HepG2 (cell line): ENCODE measurements around the gene TAAR6. TPM values are rescaled to one million over a fixed set of nuclear protein-coding genes. Genes with fewer than 3 reads are reported as not detected.

ENCODE experiments used
- ATAC-seq: fragments of 200-7000 bp; cut with Tn5 transposase; 3 replicates; pipeline ENCODE4 v1.9.1; 2020; ENCODE audit warnings: mild to moderate bottlenecking, moderate library complexity
- BruUV-seq: library from RNA; stranded (reverse); fragments of 400-500 nt; replicated peaks from 2 replicates; lab custom pipeline; 2021; lab: Mats Ljungman, UMichigan
- CTCF ChIA-PET: fragments of 300-600 bp; formaldehyde crosslinking; extraction: SDS; loops from one replicate; lab custom pipeline; 2021; ENCODE audit warnings: low total read pairs, inconsistent platforms, low intra/inter-chr PET ratio; lab: Yijun Ruan, JAX
- POLR2A ChIA-PET: fragments of 350-600 bp; sonication (Branson Sonifier 250); formaldehyde crosslinking; loops from one replicate; lab custom pipeline; 2020; ENCODE audit warnings: antibody characterized with exemption, inconsistent platforms; lab: Yijun Ruan, JAX
- DNase-seq: peaks from one replicate; pipeline ENCODE4 v3.0.0-alpha.2; 2015; ENCODE audit warnings: low spot score
- FAIRE-seq: peaks from 3 replicates; lab custom pipeline; 2011; peaks lifted over from hg19 to GRCh38; lab: Jason Lieb, UNC
- H2AFZ ChIP-seq: one replicate; pipeline ENCODE4 v1.6.1; 2011; ENCODE audit warnings: low read length, inconsistent platforms
- H3K27ac ChIP-seq: fragments of 300-600 bp; 3 replicates; pipeline ENCODE4 v1.8.0; 2011; ENCODE audit warnings: mixed run types, mild to moderate bottlenecking, mixed read lengths, low read length, inconsistent platforms; ENCODE audit not compliant: insufficient read depth; ENCODE audit errors: extremely low read length
- H3K27me3 ChIP-seq, 2 experiments: fragments of 200-600 bp in 1 of 2; 2 replicates in 1 of 2; 3 replicates in 1 of 2; pipeline versions ENCODE4 v1.6.0 to v1.8.0; 2011; ENCODE audit warnings: low read length in 2 of 2, mild to moderate bottlenecking in 2 of 2, moderate library complexity in 2 of 2, inconsistent platforms in 1 of 2; ENCODE audit not compliant: insufficient read depth in 2 of 2, control insufficient read depth in 1 of 2
- H3K36me3 ChIP-seq, 2 experiments: fragments of 200-600 bp in 1 of 2; replicated peaks in 1 of 2; 2 replicates in 1 of 2; 3 replicates in 1 of 2; pipeline versions ENCODE4 v1.5.1 to v1.8.0; 2011; ENCODE audit warnings: low read length in 2 of 2, inconsistent platforms in 1 of 2; ENCODE audit not compliant: insufficient read depth in 2 of 2, control insufficient read depth in 1 of 2
- H3K4me1 ChIP-seq: 2 replicates; pipeline ENCODE4 v1.5.1; 2012; ENCODE audit warnings: low read length, inconsistent platforms; ENCODE audit not compliant: insufficient read depth
- H3K4me2 ChIP-seq: 2 replicates; pipeline ENCODE4 v1.6.0; 2011; ENCODE audit warnings: low read depth, low read length, inconsistent platforms
- H3K4me3 ChIP-seq, 3 experiments: fragments of 200-600 bp in 1 of 3; sonication (generic), shearing (Covaris generic) in 1 of 3; replicated peaks in 1 of 3; 2 replicates each; pipeline ENCODE4 v1.5.1; 2011 to 2016; ENCODE audit warnings: low read length in 3 of 3, inconsistent platforms in 2 of 3, low read depth in 2 of 3, mild to moderate bottlenecking in 2 of 3, control low read depth in 1 of 3, mixed read lengths in 1 of 3; ENCODE audit not compliant: insufficient read depth in 1 of 3
- H3K79me2 ChIP-seq: one replicate; pipeline ENCODE4 v1.6.1; 2011; ENCODE audit warnings: low read length, inconsistent platforms; ENCODE audit not compliant: insufficient read depth
- H3K9ac ChIP-seq: 2 replicates; pipeline ENCODE4 v1.6.0; 2011; ENCODE audit warnings: mild to moderate bottlenecking, low read depth, low read length, inconsistent platforms; ENCODE audit not compliant: insufficient read depth
- H3K9me3 ChIP-seq: 2 replicates; pipeline ENCODE4 v1.5.1; 2012; ENCODE audit warnings: mild to moderate bottlenecking, low read length
- H4K20me1 ChIP-seq: 2 replicates; pipeline ENCODE4 v1.6.0; 2011; ENCODE audit warnings: inconsistent platforms, mild to moderate bottlenecking, low read length, moderate library complexity; ENCODE audit not compliant: insufficient read depth
- ARID2 ChIP-seq: sonication (generic); formaldehyde crosslinking; IDR thresholded peaks from 2 replicates; pipeline ENCODE4 v1.8.1; 2022; ENCODE audit warnings: mild to moderate bottlenecking, missing genetic modification reagents, borderline replicate concordance
- ATF2 ChIP-seq: sonication (generic); formaldehyde crosslinking; IDR thresholded peaks from 2 replicates; pipeline ENCODE4 v1.4.0; 2020; ENCODE audit warnings: missing genetic modification reagents
- ATF4 ChIP-seq, 2 experiments: fragments of 450-650 bp in 1 of 2; sonication (generic) in 1 of 2; formaldehyde crosslinking; IDR thresholded peaks; 2 replicates each; pipeline versions ENCODE4 v1.5.0 to v1.8.0; 2020 to 2022; ENCODE audit warnings: mild to moderate bottlenecking in 1 of 2, missing genetic modification reagents in 1 of 2
- CBX5 ChIP-seq: sonication (generic); formaldehyde crosslinking; IDR thresholded peaks from 2 replicates; pipeline ENCODE4 v1.4.0; 2020; ENCODE audit warnings: missing genetic modification reagents, borderline replicate concordance
- FOSL1 ChIP-seq: sonication (generic); formaldehyde crosslinking; IDR thresholded peaks from 2 replicates; pipeline ENCODE4 v1.9.0; 2021; ENCODE audit warnings: missing genetic modification reagents, borderline replicate concordance
- GATAD1 ChIP-seq: IDR thresholded peaks from 2 replicates; pipeline ENCODE4 v1.6.1; 2016; ENCODE audit warnings: missing genetic modification reagents, missing compliant biosample characterization
- HINFP ChIP-seq: sonication (generic); formaldehyde crosslinking; IDR thresholded peaks from 2 replicates; pipeline ENCODE4 v1.4.0; 2020; ENCODE audit warnings: low read depth, mild to moderate bottlenecking, missing genetic modification reagents
- MAFF ChIP-seq: IDR thresholded peaks from 2 replicates; pipeline ENCODE4 v1.6.1; 2011; ENCODE audit warnings: low read depth, low read length, improper control_type of control experiment
- NR2F2 ChIP-seq: IDR thresholded peaks from 2 replicates; pipeline ENCODE4 v1.6.1; 2012; ENCODE audit warnings: low read depth, inconsistent platforms, borderline replicate concordance
- POLR2AphosphoS5 ChIP-seq: IDR thresholded peaks from 2 replicates; pipeline ENCODE4 v1.6.1; 2012; ENCODE audit warnings: low read depth, low read length
- RFX5 ChIP-seq: IDR thresholded peaks from 2 replicates; pipeline ENCODE4 v1.6.1; 2011; ENCODE audit warnings: low read depth, low read length, improper control_type of control experiment
- SP4 ChIP-seq: sonication (generic); formaldehyde crosslinking; IDR thresholded peaks from 2 replicates; pipeline ENCODE4 v1.8.1; 2023; ENCODE audit warnings: mild to moderate bottlenecking, missing genetic modification reagents
- TCF12 ChIP-seq, 2 experiments: fragments of 450-650 bp in 1 of 2; sonication (generic) in 1 of 2; formaldehyde crosslinking in 1 of 2; IDR thresholded peaks; 2 replicates each; pipeline versions ENCODE4 v1.6.1 to v1.8.0; 2017 to 2022; ENCODE audit warnings: antibody characterized with exemption in 1 of 2, mild to moderate bottlenecking in 1 of 2, missing genetic modification reagents in 1 of 2, moderate library complexity in 1 of 2
- TIGD3 ChIP-seq: sonication (generic); formaldehyde crosslinking; IDR thresholded peaks from 2 replicates; pipeline ENCODE4 v1.5.1; 2020; ENCODE audit warnings: mild to moderate bottlenecking, missing genetic modification reagents, borderline replicate concordance
- ZFP1 ChIP-seq: IDR thresholded peaks from 2 replicates; pipeline ENCODE4 v1.6.1; 2016
- ZNF180 ChIP-seq: sonication (generic); formaldehyde crosslinking; IDR thresholded peaks from 2 replicates; pipeline ENCODE4 v1.4.0; 2020; ENCODE audit warnings: low read depth, missing genetic modification reagents, borderline replicate concordance
- ZNF512 ChIP-seq: sonication (generic); formaldehyde crosslinking; IDR thresholded peaks from 2 replicates; pipeline ENCODE4 v1.4.0; 2020; ENCODE audit warnings: mild to moderate bottlenecking, missing genetic modification reagents
- ZNF672 ChIP-seq: sonication (generic); formaldehyde crosslinking; IDR thresholded peaks from 2 replicates; pipeline ENCODE4 v1.8.1; 2022; ENCODE audit warnings: missing genetic modification reagents
- ZSCAN29 ChIP-seq: sonication (generic); formaldehyde crosslinking; conservative IDR thresholded peaks from 2 replicates; pipeline ENCODE4 v1.4.0; 2020; ENCODE audit warnings: mild to moderate bottlenecking, missing genetic modification reagents
- WGBS: methylation state at CpG from one replicate; pipeline ENCODE4 v1.1.6; 2017; ENCODE audit warnings: low lambda C conversion rate; 5-methylcytosine and 5-hydroxymethylcytosine counted together
- in situ Hi-C: cut with HindIII; loops from 2 replicates; pipeline ENCODE4 v1.10.0; 2017; ENCODE audit warnings: low pct_unique_long_range_greater_than_20kb; ENCODE audit not compliant: extremely low pct_ligation_motif_present
- intact Hi-C: fragments of 100-400 bp; cut with micrococcal nuclease; formaldehyde crosslinking; loops from one replicate; pipeline ENCODE4 v1.10.0; 2022; ENCODE audit not compliant: unreplicated experiment
- polyA plus RNA-seq, 8 experiments: library from polyadenylated mRNA; depleted of rRNA in 3 of 8; stranded (reverse) in 7 of 8; unstranded in 1 of 8; fragments of >200 nt; fragmentation: Illumina TruSeq in 4 of 8; extraction: Trizol in 4 of 8; gene quantifications; 2 replicates each; pipeline versions ENCODE4 v1.2.1 to v1.2.3, GENCODE V29; 2011 to 2016; ENCODE audit warnings: low read depth in 4 of 8, missing spikeins in 1 of 8, mixed read lengths in 1 of 8; ENCODE audit not compliant: insufficient read depth in 1 of 8
- total RNA-seq, 5 experiments: library from RNA; depleted of rRNA; stranded (reverse); fragments of >200 nt; fragmentation: Illumina TruSeq; extraction: Trizol; gene quantifications; 2 replicates each; pipeline ENCODE4 v1.2.3, GENCODE V29; 2016; ENCODE audit warnings: low read depth in 1 of 5

The TAAR6 gene
- total and polyA plus RNA-seq, 2 of the 13 experiments (the other 11 are each of a cell fraction or from before 2014, with no cell fraction given), result not detected

- no peak for TF ChIP-seq HINFP (CRISPR knock-in tag)
- TF ChIP-seq ZNF180 (CRISPR knock-in tag), result no peak
- no peak for TF ChIP-seq CBX5 (CRISPR knock-in tag)
- TF ChIP-seq TCF12 (IDR thresholded peaks at IDR 0.05), result no peak
- TF ChIP-seq TCF12 (CRISPR knock-in tag; IDR thresholded peaks at IDR 0.05), result no peak
- no peak for TF ChIP-seq FOSL1 (CRISPR knock-in tag)
- no peak for TF ChIP-seq NR2F2
- TF ChIP-seq ARID2 (CRISPR knock-in tag), result no peak
Measured at GRCh38 chr6:132571774-132572173, 1.7 kb downstream of the TAAR6 start (continued).

GRCh38 chr6:132584698-132585097 lies 14.6 kb downstream of the TAAR6 start:
- POLR2A ChIA-PET, result no interaction called here
- H3K9ac ChIP-seq, result no peak overlapping the region
- no peaks in the 10 kb centered on the region for H3K36me3 ChIP-seq
- no peaks in the 10 kb centered on the region for H3K79me2 ChIP-seq
- H3K4me1 ChIP-seq, result no peaks in the 10 kb centered on the region
- H2AFZ ChIP-seq, result no peak overlapping the region
- no peaks in the 10 kb centered on the region for H3K9me3 ChIP-seq
- WGBS, result 0% methylated on average over 1 of the region's 1 CpG
- in situ Hi-C loops, result no loop called here
- FAIRE-seq, result no peak
- no peak overlapping the region for H3K27ac ChIP-seq
- BruUV-seq, result no TSS peak
- no peak for ATAC-seq
- H3K4me2 ChIP-seq, result no peak overlapping the region
- no peaks in the 10 kb centered on the region for H4K20me1 ChIP-seq
- CTCF ChIA-PET, result no interaction called here
- intact Hi-C loops, result no loop called here
- DNase-seq, result no peak
- H3K4me3 ChIP-seq, result no peak overlapping the region
- no peaks in the 10 kb centered on the region for H3K27me3 ChIP-seq
- TF ChIP-seq ZNF512 (CRISPR knock-in tag), result no peak
- TF ChIP-seq ATF2 (CRISPR knock-in tag), result no peak
- no peak for TF ChIP-seq SP4 (CRISPR knock-in tag)
- no peak for TF ChIP-seq ZNF672
- TF ChIP-seq ATF4 (CRISPR knock-in tag; IDR thresholded peaks at IDR 0.05), result no peak
- no peak for TF ChIP-seq ZSCAN29 (CRISPR knock-in tag)
- no peak for TF ChIP-seq RFX5
- TF ChIP-seq POLR2AphosphoS5, result no peak
- TF ChIP-seq ZFP1 (CRISPR knock-in tag), result no peak
- TF ChIP-seq GATAD1 (CRISPR knock-in tag), result no peak
- peak; percentile 68 for TF ChIP-seq MAFF
- TF ChIP-seq TIGD3 (CRISPR knock-in tag), result no peak
